Stimulated activated CD4-positive, alpha-beta T cell treated with anti-CD3 and anti-CD28 coated beads, Interleukin-12 subunit alpha, Interleukin-12 subunit beta, amount 100 ng/mL, for 48 hours (primary cell): ENCODE data around the gene RNF13.

Experiments
- DNase-seq, 3 donors: peaks; one replicate each; pipeline ENCODE4 v3.0.0-alpha.2; 2020; ENCODE audit warnings: low read depth in 2 of 3, low spot score in 1 of 3

RNF13 gene

GRCh38 chr3:149812606-149813366 is at the start of gene RNF13:
Gene RNF13, plus strand, starts transcription at chr3:149813215. Its CDS starts 32,812 bp downstream, at chr3:149846027.
- peak; percentile 82 to 88 (median 85) for DNase-seq

GRCh38 chr3:149763565-149764195 is 49.3 kb upstream of the RNF13 start:
- DNase-seq: no peak

- no peak for DNase-seq
These were observed 48.7 kb upstream of the RNF13 start for GRCh38 chr3:149764302-149764701.

GRCh38 chr3:149765762-149766334 is 47.2 kb upstream of the RNF13 start:
- no peak for DNase-seq

GRCh38 chr3:149767720-149768119 is 45.3 kb upstream of the RNF13 start:
- no peak for DNase-seq

GRCh38 chr3:149768704-149769103 is 44.3 kb upstream of the RNF13 start:
- DNase-seq: no peak

GRCh38 chr3:149770246-149770645 is 42.8 kb upstream of the RNF13 start:
- no peak for DNase-seq

- peak in 2 of 3 donors; percentile 24 to 38 for DNase-seq
These were observed 41.3 kb upstream of the RNF13 start for GRCh38 chr3:149771652-149772271.

GRCh38 chr3:149772861-149773260 is 40.2 kb upstream of the RNF13 start:
- no peak for DNase-seq

- DNase-seq: no peak
These were observed 36.8 kb upstream of the RNF13 start for GRCh38 chr3:149776170-149776569.

- DNase-seq: no peak
These were observed 35.4 kb upstream of the RNF13 start for GRCh38 chr3:149777414-149778214.

- DNase-seq: no peak
These were observed 31.8 kb upstream of the RNF13 start for GRCh38 chr3:149781211-149781610.

GRCh38 chr3:149781741-149782140 is 31.3 kb upstream of the RNF13 start:
- no peak for DNase-seq

GRCh38 chr3:149783576-149783975 is 29.4 kb upstream of the RNF13 start:
- DNase-seq: no peak

GRCh38 chr3:149784064-149784704 is 28.8 kb upstream of the RNF13 start:
- no peak for DNase-seq

- no peak for DNase-seq
These were observed 22.7 kb upstream of the RNF13 start for GRCh38 chr3:149790268-149790667.

- no peak for DNase-seq
These were observed 22.3 kb upstream of the RNF13 start for GRCh38 chr3:149790698-149791097.

- DNase-seq: no peak
These were observed 20.4 kb upstream of the RNF13 start, which contains the start of gene ANKUB1 for GRCh38 chr3:149792452-149793270. Gene ANKUB1, minus strand, starts transcription at chr3:149792554. Its CDS starts 188 bp downstream, at chr3:149792366.

- no peak for DNase-seq
These were observed 17.0 kb upstream of the RNF13 start for GRCh38 chr3:149796026-149796425.

- DNase-seq: no peak
These were observed 12.3 kb upstream of the RNF13 start for GRCh38 chr3:149800693-149801092.
